ENCODE measurements around the gene PDLIM3.

GRCh38 chr4:185473247-185473646 is 62.1 kb downstream of the PDLIM3 start:
- TF ChIP-seq ZNF274 (IDR thresholded peaks at IDR 0.05; ENCODE audit: low read length) (no peak), ZNF274 (tag by site-specific recombination; IDR thresholded peaks at IDR 0.05; ENCODE audit: borderline replicate concordance) (no peak), REPIN1 (tag by site-specific recombination; IDR thresholded peaks at IDR 0.05; ENCODE audit: low read depth) (no peak), CTCF (tag by site-specific recombination; IDR thresholded peaks at IDR 0.05) (no peak), HOXC10 (CRISPR knock-in tag; IDR thresholded peaks at IDR 0.05) (no peak), ZNF837 (tag by site-specific recombination; IDR thresholded peaks at IDR 0.05) (no peak)

Measured in HEK293 (cell line).